HG02973 (cell line): Measurements from ENCODE around the gene MOV10.
"Not testable (repeated sequence)": the region's sequence is repeated elsewhere in the genome, so short reads cannot be mapped to it uniquely, and the experiment has no call there.

Experiments
- ATAC-seq: cut with Tn5 transposase; IDR thresholded peaks from one replicate; pipeline ENCODE4 v1.9.1; 2021; ENCODE audit warnings: moderate library complexity; ENCODE audit not compliant: unreplicated experiment

The MOV10 gene

GRCh38 chr1:112712191-112712590 lies 37.7 kb downstream of the MOV10 start:
- ATAC-seq: no peak

- no peak for ATAC-seq
These were observed 38.3 kb downstream of the MOV10 start for GRCh38 chr1:112712701-112713128.

DNA sequence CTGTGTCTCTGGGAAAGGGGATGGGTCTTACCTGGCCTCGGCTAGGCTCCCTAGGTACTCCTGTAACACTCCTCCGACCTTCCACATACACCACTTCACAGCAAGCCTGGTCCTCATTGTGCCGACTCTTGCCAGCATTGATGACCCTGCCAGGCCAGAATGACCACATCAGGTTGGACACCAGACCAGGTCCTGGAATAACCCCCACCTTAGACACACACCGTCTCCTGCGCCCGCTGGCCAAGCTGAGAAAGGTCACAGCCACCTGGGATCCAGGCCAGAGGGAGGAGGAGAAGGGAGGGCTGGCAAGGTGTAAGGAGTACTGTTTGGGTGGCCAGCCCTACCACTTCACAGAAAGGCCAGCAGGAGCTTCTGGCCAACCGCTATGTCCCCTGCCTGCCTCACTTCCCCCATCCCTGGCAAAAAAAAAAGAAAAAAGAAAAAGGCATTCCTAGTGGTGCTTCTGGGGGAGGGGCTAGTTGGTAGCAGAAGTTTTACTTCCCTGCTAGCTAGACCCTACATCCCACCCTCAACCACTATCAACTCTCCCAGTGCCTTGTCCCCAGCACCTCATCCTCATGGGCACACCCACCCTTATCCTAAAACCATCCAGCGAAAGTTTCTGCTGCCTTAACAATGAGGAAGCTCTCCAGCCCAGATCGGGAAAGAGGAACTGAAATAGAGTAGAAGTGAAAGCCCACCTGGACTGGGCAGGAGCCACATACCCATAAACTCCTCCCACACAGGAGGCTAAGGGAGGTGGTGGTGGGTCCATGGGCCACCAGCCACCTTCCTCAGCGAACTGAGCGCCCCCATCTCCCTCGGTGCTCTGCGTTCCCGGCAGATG lies 39.2 kb downstream of the MOV10 start:
- no peak for ATAC-seq

DNA sequence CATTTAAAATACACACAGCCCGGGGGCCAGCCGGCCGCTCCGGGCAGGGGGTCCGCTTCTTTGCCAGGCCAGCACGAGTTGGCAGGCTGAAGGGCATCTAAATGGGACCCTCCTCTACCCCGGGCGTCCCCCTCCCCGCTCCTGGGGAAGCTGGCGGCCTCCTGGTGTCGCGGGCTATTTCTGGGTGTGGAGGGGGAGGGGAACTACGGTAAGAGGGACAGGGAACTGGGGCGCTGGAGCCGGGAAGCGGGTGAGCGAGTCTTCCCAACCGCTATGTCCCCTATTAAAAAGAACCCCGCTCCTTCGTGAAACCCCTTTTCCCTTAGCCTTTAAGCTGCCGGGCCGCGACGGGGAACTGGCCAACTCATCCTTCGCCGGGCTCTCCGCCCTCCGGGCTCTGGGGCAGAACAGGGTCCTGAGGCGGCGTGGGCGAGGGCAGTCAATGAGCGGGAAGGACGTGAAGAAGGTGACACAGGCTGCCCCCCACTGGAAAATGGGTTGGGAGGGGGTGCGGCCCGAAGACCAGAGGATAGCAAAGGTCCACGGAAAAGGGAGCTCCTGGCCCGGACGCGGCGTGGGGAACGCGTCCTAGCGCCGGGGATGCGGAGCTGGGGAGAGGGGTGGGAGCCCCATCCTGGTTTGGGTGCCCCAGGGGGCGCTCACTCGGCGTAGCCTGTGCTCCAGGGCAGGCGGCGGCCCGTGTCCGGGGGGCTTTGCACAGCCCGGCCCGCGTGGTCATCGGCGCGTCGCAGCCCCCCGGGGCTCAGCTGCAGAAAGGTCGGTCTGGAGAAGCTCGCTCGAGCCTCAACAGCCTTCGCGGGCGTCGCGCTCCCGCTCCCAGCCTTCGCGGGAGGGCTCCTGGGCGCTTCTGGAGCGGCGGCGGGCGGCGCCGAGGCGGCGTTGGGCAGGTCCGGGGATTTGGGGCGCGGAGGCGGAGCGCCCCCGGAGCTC lies 40.1 kb downstream of the MOV10 start:
- peak; percentile 6 for ATAC-seq

- ATAC-seq: peak; percentile 67
These were observed 41.0 kb downstream of the MOV10 start, which contains the start of gene PPM1J for GRCh38 chr1:112715264-112716053. TSS of gene PPM1J (minus strand) at chr1:112715332. CDS start at chr1:112715301, 31 bp downstream.

DNA sequence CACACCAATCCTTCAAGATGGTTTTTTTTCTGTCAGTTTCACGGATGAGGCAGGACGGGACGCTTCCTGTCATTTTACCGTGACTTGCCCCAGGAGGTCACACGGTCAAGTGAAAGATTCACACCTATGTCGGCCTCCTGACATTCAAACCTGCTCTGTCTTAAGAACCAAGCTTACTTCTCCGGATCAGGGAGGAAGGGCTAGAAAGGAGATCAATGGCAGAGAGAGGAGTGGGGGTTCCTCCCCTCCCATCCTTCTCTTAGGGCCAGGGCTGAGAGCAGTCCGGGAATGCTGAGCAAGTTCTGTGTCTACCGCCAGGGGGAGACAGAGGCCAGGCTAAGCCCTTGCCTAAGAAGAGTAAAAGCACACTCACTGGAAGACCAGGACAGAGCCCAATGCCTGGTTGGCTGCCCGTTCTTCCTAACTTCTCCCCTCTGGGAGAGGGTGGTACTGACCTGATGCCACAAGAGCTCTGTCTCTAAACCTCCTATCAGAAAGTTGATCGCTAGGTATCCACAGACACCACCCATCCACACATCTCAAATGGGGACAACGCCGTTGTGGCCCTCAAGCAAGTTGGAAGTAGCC lies 41.8 kb downstream of the MOV10 start:
- ATAC-seq: peak; percentile 31

GRCh38 chr1:112717263-112717873 lies 42.9 kb downstream of the MOV10 start:
- no peak for ATAC-seq

GRCh38 chr1:112718691-112719418 lies 44.4 kb downstream of the MOV10 start:
- no peak for ATAC-seq

DNA sequence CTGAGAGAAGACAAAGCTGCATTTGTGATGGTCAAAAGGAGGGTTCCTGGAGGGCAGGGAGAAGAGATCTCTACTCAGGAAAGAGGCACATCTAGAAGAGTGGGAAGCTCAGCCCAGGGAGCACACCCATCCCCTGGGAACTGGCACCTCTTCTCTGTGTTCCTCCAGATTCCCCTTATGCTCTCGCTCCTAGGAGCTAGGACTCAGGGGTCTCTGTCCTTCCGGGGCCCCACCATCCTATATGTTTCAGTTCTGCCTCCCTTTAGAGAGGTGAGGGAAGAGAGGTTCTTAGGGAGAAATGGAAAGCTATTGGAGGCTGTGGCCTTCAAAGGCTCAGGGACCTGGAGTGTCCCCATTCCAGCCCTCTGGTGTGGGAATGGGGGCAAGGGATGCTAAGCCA lies 45.2 kb downstream of the MOV10 start:
- no peak for ATAC-seq

DNA sequence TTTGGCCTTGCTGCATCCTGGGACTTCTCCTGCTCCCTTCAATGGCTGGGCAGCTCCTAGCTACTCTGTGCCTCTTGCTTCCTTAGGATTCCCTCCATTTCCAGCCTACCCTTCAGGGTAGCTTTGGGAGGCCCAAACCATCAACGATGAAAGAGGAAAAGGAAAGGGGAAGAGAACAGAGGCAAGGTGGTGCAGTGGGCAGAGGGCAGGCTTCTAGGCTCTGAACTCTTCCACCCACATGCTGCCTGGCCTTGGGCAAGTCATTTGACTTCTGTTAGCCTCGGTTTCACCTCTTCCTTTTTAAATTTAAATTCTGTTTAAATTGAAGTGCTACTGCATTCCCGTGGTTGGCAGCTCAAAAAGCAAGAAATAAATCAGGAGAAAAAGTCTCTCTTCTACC lies 46.3 kb downstream of the MOV10 start:
- ATAC-seq: no peak

DNA sequence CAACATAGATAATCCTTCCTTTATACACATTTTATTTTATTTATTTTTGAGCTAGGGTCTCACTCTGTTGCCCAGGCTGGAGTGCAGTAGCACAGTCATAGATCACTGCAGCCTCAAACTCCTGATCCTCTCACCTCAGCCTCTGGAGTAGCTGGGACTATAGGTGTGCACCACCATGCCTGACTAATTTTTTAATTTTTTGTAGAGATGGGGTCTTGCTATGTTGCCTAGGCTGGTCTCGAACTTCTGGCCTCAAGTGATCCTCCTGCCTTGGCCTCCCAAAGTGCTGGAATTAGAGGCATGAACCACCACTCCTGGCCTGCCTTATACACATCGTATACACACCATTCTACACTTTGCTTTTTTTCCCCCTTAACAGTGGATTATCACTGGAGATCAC lies 46.8 kb downstream of the MOV10 start:
- ATAC-seq: not testable (repeated sequence)

- no peak for ATAC-seq
These were observed 47.6 kb downstream of the MOV10 start for GRCh38 chr1:112721966-112722524.

DNA sequence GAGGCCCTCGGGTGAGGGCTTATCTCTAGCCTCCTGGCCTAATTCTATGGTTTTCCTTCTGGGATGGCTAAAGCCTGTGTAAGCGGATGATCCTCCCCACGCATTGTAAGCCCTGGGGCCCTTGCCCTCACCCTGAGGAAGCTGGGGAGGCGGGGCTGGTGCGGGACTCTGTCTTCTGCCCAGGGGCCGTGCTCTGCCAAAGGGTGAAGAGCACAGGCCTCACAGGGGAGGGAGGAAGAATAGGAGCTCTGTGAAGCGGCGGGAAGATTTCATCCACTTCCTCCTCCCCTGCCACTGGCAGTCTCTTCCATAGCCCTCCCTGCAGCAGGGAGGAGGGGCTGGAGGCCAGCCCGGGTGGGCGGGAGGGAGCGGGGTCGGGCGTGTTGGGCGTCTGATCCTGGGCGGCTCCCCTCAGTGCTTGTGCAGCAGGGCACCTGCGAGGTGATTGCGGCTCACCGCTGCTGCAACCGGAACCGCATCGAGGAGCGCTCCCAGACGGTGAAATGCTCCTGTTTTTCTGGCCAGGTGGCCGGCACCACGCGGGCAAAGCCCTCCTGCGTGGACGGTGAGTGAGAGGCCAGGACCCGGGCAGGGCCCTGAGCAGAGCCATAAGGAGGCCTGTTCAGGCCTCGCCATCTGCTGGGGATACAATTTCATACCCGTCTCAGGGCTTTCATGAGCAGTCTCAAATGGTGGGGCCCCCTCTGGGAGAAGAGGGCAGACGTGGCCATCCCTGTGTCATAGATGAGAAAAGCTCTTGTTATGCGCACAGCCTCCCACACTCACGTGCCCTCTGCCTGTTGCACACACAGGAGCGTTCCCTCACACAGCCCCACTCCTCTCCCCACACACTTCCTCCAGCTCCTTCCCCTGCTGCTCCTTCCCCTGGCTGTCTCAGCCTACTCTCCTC lies 48.4 kb downstream of the MOV10 start:
- ATAC-seq: no peak

DNA sequence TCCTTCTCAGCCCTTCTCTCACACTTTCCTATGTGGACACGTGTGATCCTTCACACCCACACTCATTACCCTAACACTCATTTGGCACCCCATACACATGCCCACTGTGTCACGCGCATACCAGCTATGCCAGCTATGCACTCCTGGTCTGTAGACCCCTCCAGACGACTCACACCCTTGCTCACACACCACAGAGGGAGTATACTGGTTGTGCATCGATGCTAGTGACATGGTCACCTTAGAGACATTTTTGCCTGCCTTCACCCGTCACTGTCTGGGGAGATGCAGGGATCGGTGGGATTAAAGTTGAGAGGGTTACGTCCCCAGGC lies 49.0 kb downstream of the MOV10 start:
- ATAC-seq: no peak

GRCh38 chr1:112724240-112724639 lies 49.8 kb downstream of the MOV10 start:
- not testable (repeated sequence) for ATAC-seq

- ATAC-seq: no peak
These were observed 53.3 kb downstream of the MOV10 start for GRCh38 chr1:112727716-112728115.

DNA sequence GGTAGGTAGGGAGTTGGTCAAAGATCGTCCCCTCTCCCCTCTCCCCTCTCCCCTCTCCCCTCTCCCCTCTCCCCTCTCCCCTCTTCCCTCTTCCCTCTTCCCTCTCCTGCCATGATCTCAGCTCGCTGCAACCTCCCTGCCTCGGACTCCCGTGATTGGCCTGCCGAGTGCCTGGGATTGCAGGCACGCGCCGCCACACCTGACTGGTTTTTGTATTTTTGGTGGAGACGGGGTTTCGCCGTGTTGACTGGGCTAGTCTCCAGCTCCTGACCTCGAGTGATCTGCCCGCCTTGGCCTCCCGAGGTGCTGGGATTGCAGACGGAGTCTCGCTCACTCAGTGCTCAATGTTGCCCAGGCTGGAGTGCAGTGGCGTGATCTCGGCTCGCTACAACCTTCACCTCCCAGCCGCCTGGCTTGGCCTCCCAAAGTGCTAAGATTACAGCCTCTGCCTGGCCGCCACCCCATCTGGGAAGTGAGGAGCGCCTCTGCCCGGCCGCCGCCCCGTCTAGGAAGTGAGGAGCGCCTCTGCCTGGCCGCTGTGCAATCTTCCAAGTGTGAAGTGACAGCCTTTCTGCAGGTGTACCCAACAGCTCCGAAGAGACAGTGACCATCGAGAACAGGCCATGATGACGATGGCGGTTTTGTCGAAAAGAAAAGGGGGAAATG lies 54.0 kb downstream of the MOV10 start:
- not testable (repeated sequence) for ATAC-seq

DNA sequence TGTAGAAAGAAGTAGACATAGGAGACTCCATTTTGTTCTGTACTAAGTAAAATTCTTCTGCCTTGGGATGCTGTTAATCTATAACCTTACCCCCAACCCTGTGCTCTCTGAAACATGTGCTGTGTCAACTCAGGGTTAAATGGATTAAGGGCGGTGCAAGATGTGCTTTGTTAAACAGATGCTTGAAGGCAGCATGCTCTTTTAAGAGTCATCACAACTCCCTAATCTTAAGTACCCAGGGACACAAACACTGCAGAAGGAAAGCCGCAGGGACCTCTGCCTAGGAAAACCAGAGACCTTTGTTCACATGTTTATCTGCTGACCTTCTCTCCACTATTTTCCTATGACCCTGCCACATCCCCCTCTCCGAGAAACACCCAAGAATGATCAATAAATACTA lies 54.6 kb downstream of the MOV10 start:
- not testable (repeated sequence) for ATAC-seq
